ENCODE measurements around the gene HGFAC.

The HGFAC gene

GRCh38 chr4:3462790-3463415 is 21.1 kb downstream of the HGFAC start, which contains the start of gene DOK7:
TSS of gene DOK7 (plus strand) at chr4:3463306. CDS start at chr4:3463376, 70 bp downstream.
- no peaks in the 10 kb centered on the region for H3K4me1 ChIP-seq (ENCODE audit: control insufficient read depth, low read length)
- no peak for TF ChIP-seq CTCF (IDR thresholded peaks at IDR 0.05; ENCODE audit: low read depth, low read length, poor library complexity, severe bottlenecking)
- no peak for TF ChIP-seq EZH2phosphoT487 (IDR thresholded peaks at IDR 0.05; ENCODE audit: borderline replicate concordance, low read length)
- no peaks in the 10 kb centered on the region for H3K27me3 ChIP-seq (ENCODE audit: control insufficient read depth, low read length)
- H3K27ac ChIP-seq (ENCODE audit: low read depth, low read length) = no peak within 1 kb of the TSS
- H3K9me3 ChIP-seq (ENCODE audit: control insufficient read depth, insufficient read depth, low read length) = peaks cover 1% of the 10 kb centered on the region; the same call in 1 of the 2 replicates
- no peaks in the 10 kb centered on the region for H3K79me2 ChIP-seq (ENCODE audit: control insufficient read depth, low read length)
- no peak within 1 kb of the TSS for H3K4me2 ChIP-seq (ENCODE audit: low read length)
- H4K20me1 ChIP-seq (ENCODE audit: control insufficient read depth, insufficient read depth, low read depth, low read length) = no peaks in the 10 kb centered on the region
- H3K36me3 ChIP-seq (ENCODE audit: control insufficient read depth, low read length) = no peaks in the 10 kb centered on the region
- H3F3A ChIP-seq (ENCODE audit: control insufficient read depth, insufficient read depth) = no peaks in the 10 kb centered on the region
- no peak within 1 kb of the TSS for H3K4me3 ChIP-seq (ENCODE audit: low read length)
- no peaks in the 10 kb centered on the region for H3K9me2 ChIP-seq (replicated peaks; ENCODE audit: control insufficient read depth, low read length)

DNA sequence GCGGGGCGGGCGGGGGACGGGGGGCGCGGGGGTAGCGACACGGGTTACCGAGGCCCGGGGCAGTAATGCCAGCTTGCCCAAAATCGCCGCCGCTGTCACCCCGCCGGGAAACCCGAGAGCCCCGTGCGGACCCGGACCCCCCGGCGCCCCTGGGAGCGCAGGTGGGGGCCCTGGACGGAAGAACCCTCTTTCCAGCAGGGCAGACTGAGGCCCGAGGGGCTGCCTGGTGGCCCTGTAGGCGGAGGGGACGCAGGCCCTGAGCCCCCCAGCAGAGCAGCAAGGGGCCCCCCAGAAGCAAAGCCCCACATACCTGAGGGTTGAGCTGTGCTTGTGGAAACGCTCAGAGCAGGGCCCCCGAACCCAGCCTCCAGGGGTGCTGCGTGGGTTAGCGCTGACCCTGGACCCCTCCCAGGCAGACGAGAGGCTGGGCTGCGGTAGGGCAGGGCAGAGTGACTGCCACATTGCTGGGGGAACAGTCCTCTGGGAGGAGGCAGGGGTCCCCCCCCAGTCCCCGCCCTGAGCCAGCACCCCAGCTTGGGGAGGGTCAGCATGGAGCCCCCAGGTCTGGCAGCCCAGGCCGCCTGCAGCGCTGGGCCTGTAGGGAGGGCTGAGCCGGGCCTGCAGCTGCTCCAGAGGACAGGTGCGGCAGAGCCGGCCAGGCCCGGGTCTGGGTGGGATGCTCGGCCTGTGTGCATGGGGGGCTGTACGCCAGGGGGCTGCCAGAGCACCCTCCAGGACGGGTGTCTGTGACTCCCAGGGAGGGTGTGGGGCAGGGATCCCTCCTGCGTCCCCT is 22.0 kb downstream of the HGFAC start:
- Histone ChIP-seq H3F3A (ENCODE audit: control insufficient read depth, insufficient read depth) (no peaks in the 10 kb centered on the region), H3K27ac (ENCODE audit: low read depth, low read length) (no peak overlapping the region), H3K4me2 (ENCODE audit: low read length) (no peak overlapping the region), H3K9me2 (replicated peaks; ENCODE audit: control insufficient read depth, low read length) (no peaks in the 10 kb centered on the region), H3K36me3 (ENCODE audit: control insufficient read depth, low read length) (no peaks in the 10 kb centered on the region), H3K9me3 (ENCODE audit: control insufficient read depth, insufficient read depth, low read length) (peaks cover 9% of the 10 kb centered on the region; the same call in 1 of the 2 replicates), H3K4me1 (ENCODE audit: control insufficient read depth, low read length) (no peaks in the 10 kb centered on the region), H3K4me3 (ENCODE audit: low read length) (no peak overlapping the region), H3K27me3 (ENCODE audit: control insufficient read depth, low read length) (no peaks in the 10 kb centered on the region), H4K20me1 (ENCODE audit: control insufficient read depth, insufficient read depth, low read depth, low read length) (no peaks in the 10 kb centered on the region), H3K79me2 (ENCODE audit: control insufficient read depth, low read length) (no peaks in the 10 kb centered on the region)
- TF ChIP-seq EZH2phosphoT487 (IDR thresholded peaks at IDR 0.05; ENCODE audit: borderline replicate concordance, low read length) = no peak
- no peak for TF ChIP-seq CTCF (IDR thresholded peaks at IDR 0.05; ENCODE audit: low read depth, low read length, poor library complexity, severe bottlenecking)

GRCh38 chr4:3464349-3464905 is 22.7 kb downstream of the HGFAC start:
- Histone ChIP-seq H3K4me2 (ENCODE audit: low read length) (no peak overlapping the region), H3K9me2 (replicated peaks; ENCODE audit: control insufficient read depth, low read length) (no peaks in the 10 kb centered on the region), H3K27me3 (ENCODE audit: control insufficient read depth, low read length) (no peaks in the 10 kb centered on the region), H3K9me3 (ENCODE audit: control insufficient read depth, insufficient read depth, low read length) (peaks cover 11% of the 10 kb centered on the region; the same call in 1 of the 2 replicates), H3K36me3 (ENCODE audit: control insufficient read depth, low read length) (no peaks in the 10 kb centered on the region), H3K4me3 (ENCODE audit: low read length) (no peak overlapping the region), H3K4me1 (ENCODE audit: control insufficient read depth, low read length) (no peaks in the 10 kb centered on the region), H3K27ac (ENCODE audit: low read depth, low read length) (no peak overlapping the region), H3F3A (ENCODE audit: control insufficient read depth, insufficient read depth) (no peaks in the 10 kb centered on the region), H3K79me2 (ENCODE audit: control insufficient read depth, low read length) (no peaks in the 10 kb centered on the region), H4K20me1 (ENCODE audit: control insufficient read depth, insufficient read depth, low read depth, low read length) (no peaks in the 10 kb centered on the region)
- TF ChIP-seq EZH2phosphoT487 (IDR thresholded peaks at IDR 0.05; ENCODE audit: borderline replicate concordance, low read length) (no peak), CTCF (IDR thresholded peaks at IDR 0.05; ENCODE audit: low read depth, low read length, poor library complexity, severe bottlenecking) (no peak)
